Muscle of leg (tissue), 11 donors: ENCODE data around the gene TMCO1. TPM values are rescaled to one million over a fixed set of nuclear protein-coding genes. Genes with fewer than 3 reads are reported as not detected.
"Not testable (repeated sequence)": the region's sequence is repeated elsewhere in the genome, so short reads cannot be mapped to it uniquely, and the experiment has no call there.

Source experiments
- DNase-seq: peaks from one replicate; pipeline ENCODE4 v3.0.0; 2013
- H3K27ac ChIP-seq: one replicate; pipeline ENCODE4 v1.5.1; 2013; ENCODE audit warnings: mild to moderate bottlenecking, low read length, control low read depth
- H3K27me3 ChIP-seq: one replicate; pipeline ENCODE4 v1.6.1; 2013; ENCODE audit warnings: low read length; ENCODE audit not compliant: control insufficient read depth, insufficient read depth
- H3K36me3 ChIP-seq: one replicate; pipeline ENCODE4 v1.6.1; 2013; ENCODE audit warnings: low read length; ENCODE audit not compliant: control insufficient read depth, insufficient read depth
- H3K4me1 ChIP-seq: one replicate; pipeline ENCODE4 v1.6.1; 2013; ENCODE audit warnings: low read length; ENCODE audit not compliant: control insufficient read depth, insufficient read depth
- H3K4me3 ChIP-seq: one replicate; pipeline ENCODE4 v1.5.1; 2013; ENCODE audit warnings: low read length, control low read depth
- H3K9me3 ChIP-seq: replicated peaks from 2 replicates; pipeline ENCODE4 v1.6.1; 2013; ENCODE audit warnings: low read depth, low read length; ENCODE audit not compliant: control insufficient read depth
- WGBS: methylation state at CpG from one replicate; pipeline ENCODE4 v1.1.5; 2013; ENCODE audit warnings: missing lambda C conversion rate; ENCODE audit not compliant: insufficient coverage; 5-methylcytosine and 5-hydroxymethylcytosine counted together
- polyA plus RNA-seq, 8 donors: library from polyadenylated mRNA; unstranded; fragments of 120-200 nt; gene quantifications; one replicate each; pipeline versions ENCODE4 v1.2.1 to v1.2.3, GENCODE V29; 2013; ENCODE audit warnings: inconsistent platforms in 1 of 8, low replicate concordance in 1 of 8; ENCODE audit not compliant: insufficient read length in 8 of 8, insufficient read depth in 1 of 8
- total RNA-seq: library from RNA; stranded (reverse); fragments of 120-200 nt; gene quantifications from one replicate; pipeline ENCODE4 v1.2.4, GENCODE V29; 2013

The TMCO1 gene
- total and polyA plus RNA-seq, 9 donors = 53.3 to 72.6 (median 58.1) TPM

DNA sequence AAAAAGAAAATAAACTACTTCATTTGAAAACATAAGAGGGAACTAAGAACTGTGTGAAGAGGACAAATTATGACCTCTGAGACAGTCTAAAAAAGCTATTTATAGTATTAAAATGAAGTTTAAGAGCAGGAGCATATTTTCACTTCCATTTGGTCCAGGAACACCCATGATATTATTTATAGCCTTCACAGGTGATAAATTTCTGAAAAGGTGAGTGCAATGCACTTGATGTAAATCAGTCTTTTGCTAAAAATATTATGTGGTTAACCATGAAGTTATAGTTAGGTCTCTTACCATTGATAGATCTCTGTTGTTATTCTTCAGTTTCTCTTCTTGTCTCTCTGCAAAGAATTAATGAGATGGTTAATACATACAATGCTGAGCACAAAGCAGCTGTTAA, 14.7 kb downstream of the TMCO1 start:
- Histone ChIP-seq H3K27me3 (no peaks in the 10 kb centered on the region), H3K27ac (no peak overlapping the region), H3K4me3 (no peak overlapping the region), H3K9me3 (no peaks in the 10 kb centered on the region), H3K36me3 (peaks cover 10% of the 10 kb centered on the region), H3K4me1 (no peaks in the 10 kb centered on the region)
- no peak for DNase-seq

- no CpG with 5 or more reads among the region's 1 CpG for WGBS
- Histone ChIP-seq H3K4me1 (no peaks in the 10 kb centered on the region), H3K9me3 (no peaks in the 10 kb centered on the region), H3K4me3 (no peak overlapping the region), H3K36me3 (peaks cover 11% of the 10 kb centered on the region), H3K27ac (no peak overlapping the region), H3K27me3 (no peaks in the 10 kb centered on the region)
- no peak for DNase-seq
These were observed 20.1 kb downstream of the TMCO1 start for GRCh38 chr1:165748550-165748949.

GRCh38 chr1:165747632-165748447, 20.8 kb downstream of the TMCO1 start:
- H3K36me3 ChIP-seq = peaks cover 7% of the 10 kb centered on the region
- 100% methylated on average over 1 of the region's 9 CpGs for WGBS

GRCh38 chr1:165744913-165745312, 23.8 kb downstream of the TMCO1 start:
- H3K27me3 ChIP-seq, DNase-seq, H3K4me3 ChIP-seq, H3K27ac ChIP-seq, H3K9me3 ChIP-seq, H3K4me1 ChIP-seq: not testable (repeated sequence)
- WGBS = 83% methylated on average over 1 of the region's 1 CpG
- H3K36me3 ChIP-seq = peaks cover 27% of the 10 kb centered on the region

More at GRCh38 chr1:165747632-165748447, 20.8 kb downstream of the TMCO1 start:
- no peak overlapping the region for H3K4me3 ChIP-seq
- no peak overlapping the region for H3K27ac ChIP-seq
- no peaks in the 10 kb centered on the region for H3K9me3 ChIP-seq
- no peak for DNase-seq
- no peaks in the 10 kb centered on the region for H3K4me1 ChIP-seq
- no peaks in the 10 kb centered on the region for H3K27me3 ChIP-seq

DNA sequence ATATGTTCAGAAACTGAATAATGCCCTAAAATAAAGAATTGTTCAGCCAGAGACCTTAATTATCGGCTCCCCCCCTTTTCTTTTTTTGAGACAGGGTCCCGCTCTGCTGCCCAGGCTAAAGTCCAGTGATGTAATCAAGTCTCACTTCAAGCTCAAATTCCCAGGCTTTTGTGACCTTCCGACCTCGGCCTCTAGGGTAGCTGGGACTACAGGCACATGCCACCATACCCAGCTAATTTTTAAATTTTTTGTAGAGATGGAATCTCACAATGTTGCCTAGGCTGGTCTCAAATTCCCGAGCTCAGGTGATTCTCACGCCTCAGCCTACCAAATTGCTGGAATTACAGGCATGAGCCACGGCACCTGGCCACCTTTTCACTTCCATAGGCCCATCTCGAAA, 26.5 kb downstream of the TMCO1 start:
- Histone ChIP-seq H3K27ac (no peak overlapping the region), H3K36me3 (peaks cover 34% of the 10 kb centered on the region), H3K27me3 (no peaks in the 10 kb centered on the region), H3K9me3 (no peaks in the 10 kb centered on the region), H3K4me1 (no peaks in the 10 kb centered on the region), H3K4me3 (no peak overlapping the region)
- DNase-seq = no peak
- WGBS = 95% methylated on average over 5 of the region's 8 CpGs

DNA sequence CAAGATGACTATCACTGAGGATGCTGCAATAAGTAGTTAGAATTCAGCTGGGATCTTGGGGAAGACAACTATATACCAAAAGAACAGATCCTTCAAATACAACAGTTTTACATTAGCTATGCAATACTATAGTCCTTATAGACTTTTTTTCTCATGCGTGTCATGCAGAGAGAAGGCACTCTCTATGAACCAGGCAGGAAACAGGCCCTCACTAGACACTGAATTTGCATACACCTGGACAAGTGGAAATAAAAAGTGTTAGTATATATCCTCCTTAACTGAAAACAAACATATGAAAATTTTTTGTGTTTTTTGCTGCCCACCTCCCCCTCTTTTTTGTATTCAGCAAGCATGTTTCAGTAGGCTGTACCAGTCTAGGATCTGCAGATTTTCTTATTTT, 29.9 kb downstream of the TMCO1 start:
- no CpG with 5 or more reads among the region's 1 CpG for WGBS
- Histone ChIP-seq H3K27ac (no peak overlapping the region), H3K36me3 (peaks cover 39% of the 10 kb centered on the region), H3K4me3 (no peak overlapping the region), H3K4me1 (no peaks in the 10 kb centered on the region), H3K27me3 (no peaks in the 10 kb centered on the region), H3K9me3 (no peaks in the 10 kb centered on the region)
- no peak for DNase-seq

GRCh38 chr1:165737196-165737595, 31.5 kb downstream of the TMCO1 start:
- no peaks in the 10 kb centered on the region for H3K9me3 ChIP-seq
- peaks cover 34% of the 10 kb centered on the region for H3K36me3 ChIP-seq
- H3K4me1 ChIP-seq = no peaks in the 10 kb centered on the region
- H3K27ac ChIP-seq = no peak overlapping the region
- DNase-seq = no peak
- H3K4me3 ChIP-seq = no peak overlapping the region
- H3K27me3 ChIP-seq = no peaks in the 10 kb centered on the region

DNA sequence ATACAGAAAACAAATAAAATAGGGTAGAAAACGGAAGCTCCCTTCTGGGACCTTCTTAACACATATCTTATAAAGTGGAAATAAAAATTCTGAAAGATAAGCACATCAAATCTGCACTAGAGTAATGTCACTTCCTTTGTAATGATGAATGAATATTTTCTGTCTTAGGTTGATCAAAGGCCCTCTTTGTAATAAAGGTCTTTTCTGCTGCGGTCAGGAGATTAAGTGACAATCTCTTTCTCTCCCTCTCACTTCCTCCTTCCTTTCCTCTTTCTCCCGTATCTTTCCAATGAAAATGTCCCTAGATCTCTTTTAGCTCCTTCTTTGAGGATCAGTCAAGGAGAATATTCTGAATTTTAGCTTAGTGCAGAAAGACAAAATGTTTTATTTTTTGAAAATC, 33.8 kb downstream of the TMCO1 start:
- Histone ChIP-seq H3K27me3 (no peaks in the 10 kb centered on the region), H3K4me1 (no peaks in the 10 kb centered on the region), H3K9me3 (no peaks in the 10 kb centered on the region), H3K36me3 (peaks cover 17% of the 10 kb centered on the region), H3K27ac (no peak overlapping the region), H3K4me3 (no peak overlapping the region)
- no peak for DNase-seq
- no CpG with 5 or more reads among the region's 3 CpGs for WGBS

DNA sequence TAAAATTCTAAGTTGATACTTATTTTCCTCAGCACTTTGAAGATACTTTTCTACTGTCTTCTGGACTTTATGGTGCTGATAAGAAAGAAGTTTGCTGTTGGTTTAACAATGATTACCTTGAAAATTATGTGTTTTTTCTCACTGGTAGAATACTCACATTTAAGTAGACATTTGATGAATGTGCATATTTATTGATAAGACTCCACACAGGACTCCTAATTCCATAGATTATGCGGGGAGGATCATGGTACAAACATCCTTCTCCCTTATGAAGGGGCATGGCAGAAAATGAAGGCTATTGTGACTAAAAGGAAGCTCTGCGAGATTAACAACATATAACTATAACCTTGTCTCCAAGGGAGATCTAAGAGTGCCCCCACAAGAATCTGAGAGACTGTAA, 41.8 kb downstream of the TMCO1 start:
- Histone ChIP-seq H3K9me3 (no peaks in the 10 kb centered on the region), H3K27me3 (no peaks in the 10 kb centered on the region), H3K4me3 (no peak overlapping the region), H3K27ac (no peak overlapping the region), H3K36me3 (peaks cover 13% of the 10 kb centered on the region), H3K4me1 (no peaks in the 10 kb centered on the region)
- DNase-seq = no peak
- no CpG with 5 or more reads among the region's 2 CpGs for WGBS

DNA sequence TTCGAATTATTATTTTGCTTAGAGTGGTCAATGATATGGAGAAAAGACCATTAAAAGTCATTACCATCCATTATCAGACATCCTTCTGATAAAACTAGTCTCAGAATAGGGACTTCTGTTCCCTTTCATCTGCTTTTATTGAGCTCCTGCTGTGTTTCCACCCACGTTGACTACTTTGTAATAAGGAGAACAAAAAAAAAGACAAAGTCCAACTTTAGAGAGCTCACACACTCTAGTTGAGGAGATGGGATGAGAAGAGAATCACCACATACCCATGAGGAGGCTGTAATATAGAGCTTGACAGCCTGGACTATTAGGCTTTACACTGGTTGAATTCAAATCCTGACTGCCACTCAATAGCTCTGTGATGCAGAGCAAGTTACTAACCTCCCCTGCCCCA, 42.5 kb downstream of the TMCO1 start:
- whole genome bisulfite sequencing = no CpG with 5 or more reads among the region's 2 CpGs
- Histone ChIP-seq H3K9me3 (no peaks in the 10 kb centered on the region), H3K36me3 (peaks cover 13% of the 10 kb centered on the region), H3K4me3 (no peak overlapping the region), H3K27me3 (no peaks in the 10 kb centered on the region), H3K4me1 (no peaks in the 10 kb centered on the region), H3K27ac (no peak overlapping the region)
- DNase-seq = no peak
